HG03354 (cell line): ENCODE results near the gene RFTN1.

Source experiments
- ATAC-seq: cut with Tn5 transposase; IDR thresholded peaks from one replicate; pipeline ENCODE4 v1.9.1; 2021; ENCODE audit warnings: mild to moderate bottlenecking; ENCODE audit not compliant: unreplicated experiment, poor library complexity, severe bottlenecking

RFTN1 gene

DNA sequence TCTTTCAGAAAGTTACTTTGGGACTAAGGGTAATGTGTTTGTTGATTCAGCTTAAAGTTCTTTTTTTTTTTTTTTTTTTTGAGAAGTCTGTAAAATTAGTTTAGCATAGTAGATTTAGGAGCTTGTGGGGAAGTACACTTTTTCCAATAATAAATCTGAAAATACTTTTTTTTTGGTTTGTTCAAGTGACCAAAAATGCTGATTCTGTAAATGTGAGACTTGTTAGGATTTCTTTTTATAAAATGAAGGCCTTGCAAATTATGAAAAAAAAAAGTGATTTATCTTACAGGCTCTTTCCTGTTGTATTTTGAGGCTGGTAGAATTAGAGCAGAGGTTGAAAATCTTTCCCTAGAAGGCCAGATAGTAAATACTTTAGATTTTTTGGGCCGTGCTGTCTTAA, 240.9 kb downstream of the RFTN1 start:
- no peak for ATAC-seq

DNA sequence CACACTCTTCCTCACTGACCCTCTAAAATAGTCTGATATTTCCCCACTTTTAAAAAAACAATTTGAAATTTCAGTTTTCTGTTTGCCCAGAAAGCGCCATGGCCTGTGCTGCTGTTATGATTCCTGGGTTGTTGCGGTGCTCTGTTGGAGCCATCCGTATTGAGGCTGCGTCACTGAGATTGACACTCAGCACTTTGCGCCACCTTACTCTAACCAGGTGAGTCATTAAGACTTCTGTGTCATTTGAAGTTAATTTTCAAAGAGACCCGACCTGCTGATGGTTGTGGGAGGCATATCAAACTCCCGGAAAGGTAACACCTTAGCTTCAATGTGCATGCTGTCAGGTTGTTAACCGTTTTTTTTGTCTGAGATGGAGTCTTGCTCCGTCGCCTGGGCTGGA, 242.6 kb downstream of the RFTN1 start:
- ATAC-seq, result no peak

DNA sequence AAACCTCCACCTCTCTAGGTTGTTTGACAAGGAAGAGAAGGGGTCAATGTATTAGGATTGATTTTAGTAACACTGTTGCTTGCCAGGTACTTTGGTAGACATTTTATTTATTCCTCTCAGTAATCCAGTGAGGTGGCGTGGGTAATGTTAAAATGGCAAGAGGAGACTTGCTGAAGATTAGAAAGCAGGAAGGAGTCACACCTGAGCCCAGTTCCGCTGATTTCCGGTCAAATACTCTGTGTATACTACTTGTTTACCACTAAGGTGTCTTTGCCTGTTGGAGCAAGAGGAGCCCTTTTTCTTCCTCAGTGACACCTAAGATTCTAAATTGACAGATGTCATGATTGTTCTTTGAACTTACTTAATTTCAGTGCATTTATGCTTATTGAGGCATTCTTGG, 246.8 kb downstream of the RFTN1 start:
- ATAC-seq, result no peak
